Adrenal gland (tissue), 12 donors: ENCODE results near the gene SSBP3. TPM values are rescaled to one million over a fixed set of nuclear protein-coding genes. Genes with fewer than 3 reads are reported as not detected.

ENCODE experiments used
- DNase-seq, 7 donors: peaks; one replicate each; pipeline ENCODE4 v3.0.0-alpha.2; 2019 to 2020
- H3K27ac ChIP-seq, 5 donors: fragments of 200-600 bp; sonication (generic) in 4 of 5; 1 replicate in 3 of 5; 2 replicates in 2 of 5; pipeline versions ENCODE4 v1.5.1 to v1.8.0; 2016 to 2020; ENCODE audit warnings: mild to moderate bottlenecking in 1 of 5
- H3K27me3 ChIP-seq: fragments of 200-600 bp; 2 replicates; pipeline ENCODE4 v1.8.0; 2021
- H3K36me3 ChIP-seq, 2 donors: fragments of 200-600 bp; replicated peaks in 1 of 2; 1 replicate in 1 of 2; 2 replicates in 1 of 2; pipeline versions ENCODE4 v1.5.1 to v1.8.0; 2018 to 2022
- H3K4me1 ChIP-seq, 2 donors: fragments of 200-600 bp; replicated peaks in 1 of 2; 1 replicate in 1 of 2; 2 replicates in 1 of 2; pipeline versions ENCODE4 v1.5.1 to v1.8.0; 2018 to 2021
- H3K4me3 ChIP-seq, 4 donors: fragments of 200-600 bp; sonication (generic) in 3 of 4; one replicate each; pipeline ENCODE4 v1.5.1; 2016 to 2018
- H3K9me3 ChIP-seq, 3 donors: fragments of 200-600 bp; sonication (generic) in 1 of 3; replicated peaks in 1 of 3; 1 replicate in 2 of 3; 2 replicates in 1 of 3; pipeline versions ENCODE4 v1.5.1 to v1.8.0; 2016 to 2021
- POLR2A ChIP-seq, 2 donors: fragments of 450-650 bp; IDR thresholded peaks; one replicate each; pipeline ENCODE4 v1.6.1; 2017; ENCODE audit warnings: antibody characterized with exemption in 2 of 2, mild to moderate bottlenecking in 2 of 2, moderate library complexity in 1 of 2
- WGBS, 4 donors: extraction: QIAGEN DNeasy Blood & Tissue Kit in 2 of 4; methylation state at CpG; one replicate each; pipeline versions ENCODE4 v1.1.5 to v1.1.7; 2013 to 2017; 5-methylcytosine and 5-hydroxymethylcytosine counted together
- intact Hi-C, 2 donors: fragments of 100-400 bp; cut with DNase I; formaldehyde crosslinking; loops; one replicate each; pipeline versions ENCODE4 v1.14.1 to v1.15.0; 2022 to 2023
- polyA plus RNA-seq, 3 donors: library from polyadenylated mRNA; stranded (reverse); fragments of 200-250 nt in 2 of 3; fragments of 350-450 nt in 1 of 3; fragmentation: Illumina TruSeq in 1 of 3; extraction: RNeasy Lipid Tissue Mini Kit (QIAGEN cat#74804) in 1 of 3; gene quantifications; one replicate each; pipeline ENCODE4 v1.2.3, GENCODE V29; 2013 to 2014
- total RNA-seq, 9 donors: library from RNA; depleted of rRNA in 4 of 9; stranded (reverse); fragments of >200 nt in 4 of 9; fragments of 120-200 nt in 1 of 9; fragmentation: NEBNext Ultra II Directional in 1 of 9; extraction: Animal tissue kit (Norgen Biotek cat#: 25700) in 1 of 9; gene quantifications; one replicate each; pipeline versions ENCODE4 v1.1.0 to v1.2.4, GENCODE V29; 2013 to 2023
- TF ChIP-seq, protein P1 (sequence below), 6 experiments: fragments of 450-650 bp in 4 of 6; fragments of 200-600 bp in 2 of 6; sonication (generic) in 1 of 6; IDR thresholded peaks; 1 replicate in 5 of 6; 2 replicates in 1 of 6; pipeline versions ENCODE4 v1.5.1 to v1.8.0; 2016 to 2021; ENCODE audit warnings: antibody characterized with exemption in 6 of 6, mild to moderate bottlenecking in 2 of 6, moderate library complexity in 1 of 6
- donor health status: healthy with polysubstance abuse.
- donor health status: Bipolar disorder and iron deficiency.
- donor health status: DM: yes; HTN: yes; CAD: no.
- donor health status: DM: no; HTN: no; CAD: no.
- donor health status: DM: no; HTN: no; CAD: no.
- donor health status: DM: yes; HTN: yes; CAD: no.

The SSBP3 gene
- total and polyA plus RNA-seq, 12 donors = 15.3 to 150 (median 66.0) TPM

GRCh38 chr1:54284781-54285529 is 121.2 kb downstream of the SSBP3 start:
- intact Hi-C loops = no loop called here
- no peaks in the 10 kb centered on the region for H3K36me3 ChIP-seq
- TF ChIP-seq, protein P1, sequence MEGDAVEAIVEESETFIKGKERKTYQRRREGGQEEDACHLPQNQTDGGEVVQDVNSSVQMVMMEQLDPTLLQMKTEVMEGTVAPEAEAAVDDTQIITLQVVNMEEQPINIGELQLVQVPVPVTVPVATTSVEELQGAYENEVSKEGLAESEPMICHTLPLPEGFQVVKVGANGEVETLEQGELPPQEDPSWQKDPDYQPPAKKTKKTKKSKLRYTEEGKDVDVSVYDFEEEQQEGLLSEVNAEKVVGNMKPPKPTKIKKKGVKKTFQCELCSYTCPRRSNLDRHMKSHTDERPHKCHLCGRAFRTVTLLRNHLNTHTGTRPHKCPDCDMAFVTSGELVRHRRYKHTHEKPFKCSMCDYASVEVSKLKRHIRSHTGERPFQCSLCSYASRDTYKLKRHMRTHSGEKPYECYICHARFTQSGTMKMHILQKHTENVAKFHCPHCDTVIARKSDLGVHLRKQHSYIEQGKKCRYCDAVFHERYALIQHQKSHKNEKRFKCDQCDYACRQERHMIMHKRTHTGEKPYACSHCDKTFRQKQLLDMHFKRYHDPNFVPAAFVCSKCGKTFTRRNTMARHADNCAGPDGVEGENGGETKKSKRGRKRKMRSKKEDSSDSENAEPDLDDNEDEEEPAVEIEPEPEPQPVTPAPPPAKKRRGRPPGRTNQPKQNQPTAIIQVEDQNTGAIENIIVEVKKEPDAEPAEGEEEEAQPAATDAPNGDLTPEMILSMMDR (IDR thresholded peaks at IDR 0.05) = no peak
- no peak for TF ChIP-seq POLR2A (IDR thresholded peaks at IDR 0.05)
- H3K4me3 ChIP-seq = no peak overlapping the region
- 82 to 88% (median 85%) methylated on average over 10 of the region's 10 CpGs for WGBS, 4 donors
- H3K27ac ChIP-seq = peak overlapping the region in 1 of 5 donors; percentile 86
- no peaks in the 10 kb centered on the region for H3K9me3 ChIP-seq
- no peak for DNase-seq
- peaks cover 9 to 47% of the 10 kb centered on the region in 2 donors for H3K4me1 ChIP-seq
- H3K27me3 ChIP-seq = no peaks in the 10 kb centered on the region

DNA sequence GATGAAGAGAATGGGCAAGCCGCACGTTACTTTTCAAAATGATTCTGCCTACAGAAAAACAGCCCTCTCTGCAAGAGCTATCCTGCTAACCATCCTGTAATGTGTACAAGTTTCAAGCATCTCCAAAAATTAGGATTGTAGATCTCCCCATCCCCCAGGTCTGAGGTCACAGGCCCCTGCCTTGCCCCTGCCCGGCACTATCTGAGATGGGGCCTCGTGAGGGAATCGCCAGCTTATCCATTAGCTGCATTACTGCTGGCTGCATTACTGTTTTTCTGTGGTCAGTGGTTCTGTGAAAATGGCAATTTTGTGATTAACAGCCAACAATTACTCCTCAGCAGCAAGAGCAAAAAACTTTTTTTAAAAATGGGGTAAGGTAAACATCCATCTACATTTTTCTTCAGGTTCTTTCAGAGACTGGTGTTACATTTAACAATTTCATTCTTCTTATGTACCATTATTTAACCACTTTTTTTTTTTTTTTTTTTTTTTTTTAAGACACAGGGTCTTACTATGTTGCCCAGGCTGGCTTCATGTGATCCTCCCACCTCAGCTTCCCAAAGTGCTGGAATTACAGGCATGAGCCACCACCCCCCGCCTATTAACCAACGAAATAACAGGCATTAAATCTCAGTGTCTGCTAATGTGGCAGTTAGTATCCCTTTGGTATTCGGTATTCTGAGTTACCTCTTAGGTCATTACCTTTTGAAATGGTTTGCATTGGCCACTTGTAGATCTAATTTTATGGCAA is 122.4 kb downstream of the SSBP3 start:
- no peaks in the 10 kb centered on the region for H3K9me3 ChIP-seq

DNA sequence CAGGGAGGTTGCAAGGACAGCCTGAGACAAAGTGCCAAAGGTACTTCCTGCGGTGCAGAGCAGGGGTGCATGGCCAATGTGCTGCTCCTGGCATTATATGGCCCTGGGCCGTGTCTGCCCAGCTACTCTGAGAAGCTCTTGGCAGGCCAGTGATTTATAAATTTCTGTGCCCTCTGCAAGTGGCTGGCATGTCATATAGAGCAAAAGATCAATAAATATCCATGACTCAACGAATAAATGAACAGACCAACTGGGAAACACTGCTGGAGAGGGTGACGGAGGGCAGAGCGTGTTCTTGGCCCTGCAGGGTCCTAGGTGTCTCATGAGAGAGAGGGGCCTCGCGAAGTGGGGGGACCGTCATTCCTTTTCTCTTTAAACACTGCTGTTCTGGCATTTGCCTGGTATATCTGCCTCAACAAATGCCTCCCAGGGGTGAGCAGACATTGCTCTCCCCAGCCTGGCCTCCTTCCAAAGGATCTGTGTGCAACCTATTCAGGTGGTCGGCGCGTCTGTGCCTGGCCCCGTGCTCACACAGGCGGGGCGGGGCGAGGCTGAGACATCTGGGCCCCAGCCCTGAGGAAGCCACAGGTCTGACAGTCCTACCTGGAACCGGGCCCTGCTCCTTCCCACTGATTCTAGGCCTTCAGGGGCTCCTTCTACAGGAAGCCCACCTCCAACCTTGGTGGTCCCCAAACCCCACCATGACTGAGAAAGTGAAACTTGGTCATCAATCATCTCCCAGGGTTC is 123.9 kb downstream of the SSBP3 start:
- Histone ChIP-seq H3K27me3 (no peaks in the 10 kb centered on the region), H3K36me3 (no peaks in the 10 kb centered on the region), H3K4me1 (peaks cover 20 to 51% of the 10 kb centered on the region in 2 donors), H3K27ac (peak overlapping the region in 2 of 5 donors; percentile 36 to 66), H3K4me3 (no peak overlapping the region), H3K9me3 (no peaks in the 10 kb centered on the region)
- intact Hi-C loops = no loop called here
- WGBS, 4 donors = 71 to 82% (median 78%) methylated on average over 12 to 16 of the region's 16 CpGs
- no peak for DNase-seq
- TF ChIP-seq, protein P1 (IDR thresholded peaks at IDR 0.05) = no peak
- no peak for TF ChIP-seq POLR2A (IDR thresholded peaks at IDR 0.05)

More for the DNA sequence above, 122.4 kb downstream of the SSBP3 start:
- no peak for TF ChIP-seq POLR2A (IDR thresholded peaks at IDR 0.05)
- TF ChIP-seq, protein P1 (IDR thresholded peaks at IDR 0.05) = no peak
- WGBS, 4 donors = 83 to 93% (median 89%) methylated on average over 8 of the region's 8 CpGs
- no peaks in the 10 kb centered on the region for H3K27me3 ChIP-seq
- no peak for DNase-seq
- H3K27ac ChIP-seq = peak overlapping the region in 2 of 5 donors; percentile 40 to 50
- H3K4me1 ChIP-seq = peaks cover 10 to 50% of the 10 kb centered on the region in 2 donors
- intact Hi-C loops = no loop called here
- H3K4me3 ChIP-seq = no peak overlapping the region
- no peaks in the 10 kb centered on the region for H3K36me3 ChIP-seq

- TF ChIP-seq, protein P1 (IDR thresholded peaks at IDR 0.05) = no peak
- TF ChIP-seq POLR2A (IDR thresholded peaks at IDR 0.05) = no peak
- no peak for DNase-seq
- Histone ChIP-seq H3K36me3 (no peaks in the 10 kb centered on the region), H3K27ac (peak overlapping the region in 2 of 5 donors; percentile 98 to 99), H3K4me1 (peaks cover 23 to 52% of the 10 kb centered on the region in 2 donors), H3K27me3 (no peaks in the 10 kb centered on the region), H3K9me3 (no peaks in the 10 kb centered on the region), H3K4me3 (no peak overlapping the region)
- 90 to 96% (median 91%) methylated on average over 12 of the region's 12 CpGs for WGBS, 4 donors
- intact Hi-C loops = no loop called here
Measured at GRCh38 chr1:54280651-54281050, 125.5 kb downstream of the SSBP3 start.
